ENCODE measurements around the gene PLTP.
"Not testable (repeated sequence)": the region's sequence is repeated elsewhere in the genome, so short reads cannot be mapped to it uniquely, and the experiment has no call there.

Gene PLTP

DNA sequence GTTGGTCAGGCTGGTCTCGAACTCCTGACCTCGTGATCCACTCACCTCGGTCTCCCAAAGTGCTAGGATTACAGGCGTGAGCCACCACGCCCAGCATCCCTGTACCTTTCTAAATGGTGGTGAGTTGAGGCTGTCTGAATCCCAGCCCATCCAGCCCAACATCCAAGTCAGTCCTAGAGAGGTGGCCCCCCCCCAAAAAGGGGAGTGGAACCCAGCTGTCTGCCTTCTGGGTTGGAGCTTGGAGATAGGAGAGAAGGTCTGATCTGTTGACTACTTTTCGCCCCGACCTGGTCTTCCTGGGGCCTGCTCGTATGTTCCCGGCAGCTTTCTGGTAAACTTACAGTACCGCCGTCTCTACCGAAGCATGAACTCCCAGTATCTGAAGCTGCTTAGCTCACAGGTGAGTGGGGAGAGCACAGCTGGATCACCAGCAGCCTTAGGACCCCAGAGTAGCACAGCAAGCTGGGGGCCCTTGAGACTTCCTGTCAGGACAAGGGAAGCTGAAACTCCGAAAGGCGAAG is 15.3 kb downstream of the PLTP start:
- DNase-seq, result no peak

DNA sequence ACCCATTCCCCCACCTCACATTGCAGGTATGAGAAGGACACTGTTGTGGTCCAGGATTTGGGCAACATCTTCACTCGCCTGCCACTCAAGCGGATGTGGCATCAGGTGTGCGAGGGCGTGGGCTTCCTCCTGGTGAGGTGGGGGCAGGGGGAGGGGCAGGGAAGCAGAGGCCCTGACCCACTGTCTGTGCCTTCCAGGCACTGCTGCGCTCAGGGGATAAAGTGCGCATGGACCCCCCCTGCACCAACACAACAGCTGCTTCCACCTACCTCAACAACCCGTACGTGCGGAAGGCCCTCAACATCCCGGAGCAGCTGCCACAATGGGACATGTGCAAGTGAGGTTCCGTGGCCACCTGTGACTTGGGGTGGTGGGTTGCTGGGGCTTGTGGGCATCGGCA is 17.2 kb downstream of the PLTP start:
- DNase-seq, result no peak

DNA sequence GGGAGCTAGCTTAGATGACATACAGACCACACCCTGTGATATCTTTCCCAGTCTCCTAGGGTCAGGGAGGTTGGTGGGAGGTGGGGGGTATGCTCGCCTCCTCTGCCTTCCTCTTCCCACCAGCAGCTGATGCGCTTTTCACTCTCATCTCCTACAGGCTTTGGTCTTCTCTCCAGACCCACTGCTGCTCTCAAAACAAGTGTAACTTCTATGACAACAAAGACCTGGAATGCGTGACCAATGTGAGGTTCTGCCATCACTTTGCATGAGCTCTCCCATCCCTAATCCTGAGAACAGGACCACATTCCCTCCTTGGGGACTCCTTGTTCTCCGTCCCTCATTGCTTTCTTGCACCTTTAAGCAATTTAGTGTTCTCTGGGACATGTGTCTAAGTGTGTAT is 18.1 kb downstream of the PLTP start:
- no peak for DNase-seq

DNA sequence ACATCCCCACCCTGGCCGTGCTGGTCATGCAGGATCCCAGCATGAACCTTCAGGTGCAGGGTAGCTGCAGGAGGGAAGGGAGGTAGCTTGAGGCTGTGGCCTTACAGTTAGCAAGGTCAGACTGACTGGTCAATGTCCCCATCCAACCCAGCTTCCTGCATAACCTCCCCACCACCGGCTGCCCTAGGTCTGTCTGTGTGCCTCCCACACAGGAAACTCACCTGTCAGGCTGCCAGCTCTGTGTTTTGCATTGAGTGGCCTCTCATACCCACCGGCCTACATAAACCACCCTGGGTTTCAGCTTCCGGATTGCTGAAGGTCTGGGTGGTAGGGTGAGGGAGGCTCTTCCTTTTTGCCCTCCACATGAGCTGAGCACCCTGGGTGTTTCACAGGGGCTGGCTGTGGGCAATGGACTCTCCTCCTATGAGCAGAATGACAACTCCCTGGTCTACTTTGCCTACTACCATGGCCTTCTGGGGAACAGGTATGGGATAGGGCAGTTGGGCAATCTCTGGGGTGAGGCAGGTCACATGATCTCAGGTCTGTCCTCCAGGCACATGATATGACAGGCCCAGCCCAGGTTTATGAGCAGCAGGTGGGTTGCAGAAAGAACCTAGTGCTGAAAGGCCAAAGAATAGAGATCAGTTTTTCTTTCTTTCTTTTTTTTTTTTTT is 19.0 kb downstream of the PLTP start:
- DNase-seq, result no peak

DNA sequence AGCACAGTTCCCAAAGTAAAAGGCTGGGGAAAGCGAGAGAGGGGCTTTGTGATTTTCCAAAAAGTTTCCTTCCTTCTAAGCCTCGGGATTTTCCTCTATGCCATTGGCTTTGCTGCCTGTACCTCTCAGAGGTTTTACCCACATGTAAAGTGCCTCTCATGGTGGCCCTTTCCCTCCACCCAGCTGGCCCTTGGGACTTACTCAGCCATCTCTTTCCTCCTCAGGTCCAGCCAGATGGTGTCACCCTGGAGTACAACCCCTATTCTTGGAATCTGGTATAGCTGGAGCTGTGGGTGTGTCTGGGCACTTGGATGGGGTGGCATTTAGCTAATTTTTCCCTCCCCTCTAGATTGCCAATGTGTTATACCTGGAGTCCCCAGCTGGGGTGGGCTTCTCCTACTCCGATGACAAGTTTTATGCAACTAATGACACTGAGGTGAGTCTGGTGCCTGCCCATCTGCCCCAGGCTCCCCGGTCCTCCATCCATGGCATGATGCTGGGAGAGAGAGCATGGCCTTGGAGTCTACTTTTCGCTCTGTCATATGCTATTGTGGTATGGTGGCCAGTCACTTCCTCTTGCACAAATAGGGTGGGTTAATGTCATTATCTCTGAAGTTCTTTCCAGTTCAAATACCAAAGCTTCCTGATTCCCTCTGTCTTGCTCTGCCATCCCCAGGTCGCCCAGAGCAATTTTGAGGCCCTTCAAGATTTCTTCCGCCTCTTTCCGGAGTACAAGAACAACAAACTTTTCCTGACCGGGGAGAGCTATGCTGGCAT is 19.7 kb downstream of the PLTP start:
- DNase-seq, result no peak

DNA sequence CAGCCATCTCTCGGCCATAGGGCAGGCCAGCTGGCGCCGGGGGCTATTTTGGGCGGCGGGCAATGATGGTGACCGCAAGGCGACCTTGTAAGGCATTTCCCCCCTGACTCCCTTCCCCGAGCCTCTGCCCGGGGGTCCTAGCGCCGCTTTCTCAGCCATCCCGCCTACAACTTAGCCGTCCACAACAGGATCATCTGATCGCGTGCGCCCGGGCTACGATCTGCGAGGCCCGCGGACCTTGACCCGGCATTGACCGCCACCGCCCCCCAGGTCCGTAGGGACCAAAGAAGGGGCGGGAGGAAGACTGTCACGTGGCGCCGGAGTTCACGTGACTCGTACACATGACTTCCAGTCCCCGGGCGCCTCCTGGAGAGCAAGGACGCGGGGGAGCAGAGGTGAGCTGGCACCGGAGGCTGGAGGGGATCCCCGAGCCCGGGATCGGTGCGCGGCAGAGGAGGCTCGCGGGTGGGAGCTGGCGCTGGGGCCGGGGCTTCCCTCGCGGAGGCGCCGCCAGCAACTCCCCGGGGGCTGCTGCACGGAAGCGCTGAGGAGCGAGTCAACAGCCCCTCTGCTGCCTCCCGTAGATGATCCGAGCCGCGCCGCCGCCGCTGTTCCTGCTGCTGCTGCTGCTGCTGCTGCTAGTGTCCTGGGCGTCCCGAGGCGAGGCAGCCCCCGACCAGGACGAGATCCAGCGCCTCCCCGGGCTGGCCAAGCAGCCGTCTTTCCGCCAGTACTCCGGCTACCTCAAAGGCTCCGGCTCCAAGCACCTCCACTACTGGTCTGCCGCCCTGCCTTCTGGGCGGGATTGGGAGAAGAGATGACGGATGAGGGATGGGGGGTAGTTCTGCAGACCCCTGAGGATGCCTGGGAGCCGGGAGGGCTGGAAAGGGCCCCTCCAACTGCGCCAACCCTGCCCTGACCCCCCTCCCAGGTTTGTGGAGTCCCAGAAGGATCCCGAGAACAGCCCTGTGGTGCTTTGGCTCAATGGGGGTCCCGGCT is 20.7 kb downstream of the PLTP start, which contains the start of the genes CTSA and NEURL2:
CTSA (plus strand) TSS at position 351 of the 999 bp plus-strand sequence; CDS start at position 585, 234 bp downstream.
NEURL2 (minus strand) TSS at position 224 of the 999 bp plus-strand sequence; CDS start at position 7, 217 bp downstream.
- peak; percentile 77 for DNase-seq

DNA sequence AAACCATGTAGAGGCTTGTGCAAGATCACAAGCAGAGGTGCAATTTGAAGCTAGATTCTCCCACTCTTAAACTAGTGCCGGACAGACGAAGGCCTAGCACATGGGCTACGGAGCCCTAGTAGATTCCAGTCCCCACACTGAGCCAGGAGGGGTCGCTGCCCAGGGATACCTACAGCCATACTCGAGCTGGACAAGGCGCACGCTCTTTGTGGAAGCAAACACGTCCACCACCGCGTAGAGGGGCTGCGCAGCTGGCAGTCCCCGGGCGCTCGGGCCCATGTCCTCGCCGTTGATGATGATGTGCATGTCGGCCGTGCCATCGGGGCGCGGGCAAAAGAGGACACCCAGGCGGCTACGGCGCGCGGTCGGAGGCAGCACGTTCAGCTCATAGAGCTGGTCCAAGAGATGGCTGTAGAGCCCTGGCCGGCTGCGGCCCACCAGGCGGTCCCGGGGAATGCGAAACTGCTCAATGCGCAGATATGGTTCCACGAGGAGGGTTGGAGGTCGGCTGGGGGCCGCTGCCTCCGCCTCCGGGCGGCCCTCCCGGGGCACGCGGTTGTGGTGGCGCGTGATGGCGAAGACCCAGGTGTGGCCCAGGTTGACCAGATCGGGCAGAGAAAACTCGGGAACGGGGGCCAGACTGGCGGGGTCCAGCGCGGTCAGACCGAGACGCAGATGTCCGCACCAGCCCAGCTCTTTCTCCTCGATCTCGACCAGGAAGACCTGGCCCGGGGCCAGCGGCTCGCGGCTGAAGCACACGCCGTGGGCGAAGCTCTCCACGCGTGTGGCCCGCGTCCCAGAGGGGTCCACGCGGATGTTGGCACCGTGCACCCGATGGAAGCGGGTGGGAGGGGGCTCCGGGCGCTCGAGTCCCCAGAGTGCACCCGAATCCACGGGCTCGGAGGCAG is 21.6 kb downstream of the PLTP start:
- DNase-seq, result peak; percentile 15

DNA sequence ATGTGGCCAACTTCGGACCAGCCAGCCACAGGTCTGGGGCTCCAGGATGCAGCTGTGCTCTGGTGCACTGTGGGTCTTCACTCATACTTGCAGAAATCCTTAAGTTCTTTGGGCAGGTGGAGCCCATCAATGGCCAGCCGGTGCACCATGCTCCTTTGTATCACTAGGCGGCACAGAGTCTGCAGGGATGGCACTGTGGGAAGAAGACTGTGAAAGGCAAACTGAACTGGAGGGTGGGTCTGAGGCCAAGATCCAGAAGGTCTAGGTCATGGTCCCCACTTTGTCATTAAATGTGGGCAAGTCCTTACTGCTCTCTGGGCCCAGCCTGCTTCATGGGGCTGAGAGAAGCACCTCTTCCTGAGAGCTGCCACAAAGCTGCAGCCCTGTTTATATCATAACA is 23.3 kb downstream of the PLTP start:
- no peak for DNase-seq

DNA sequence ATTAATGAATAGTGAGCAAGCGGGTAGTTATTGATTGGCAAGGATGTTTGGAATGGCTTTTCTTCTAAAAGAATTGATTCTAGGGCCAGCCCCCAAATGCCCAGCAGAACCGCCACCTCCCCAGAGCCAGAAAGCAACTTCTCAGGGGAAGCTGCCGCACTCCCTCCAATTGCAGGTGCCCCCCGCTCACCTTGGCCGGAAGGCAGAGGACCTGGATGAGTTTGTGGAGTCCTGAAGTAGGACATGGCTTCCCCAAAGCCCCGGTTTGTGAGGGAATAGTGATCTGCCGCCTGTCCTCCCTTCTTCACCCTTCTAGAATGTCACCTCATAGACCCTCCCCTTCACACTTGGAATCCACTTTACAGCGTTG is 24.6 kb downstream of the PLTP start, which contains the start of gene SPATA25:
SPATA25 (minus strand) TSS at position 277 of the 370 bp plus-strand sequence; CDS start at position 245, 32 bp downstream.
- no peak for DNase-seq

DNA sequence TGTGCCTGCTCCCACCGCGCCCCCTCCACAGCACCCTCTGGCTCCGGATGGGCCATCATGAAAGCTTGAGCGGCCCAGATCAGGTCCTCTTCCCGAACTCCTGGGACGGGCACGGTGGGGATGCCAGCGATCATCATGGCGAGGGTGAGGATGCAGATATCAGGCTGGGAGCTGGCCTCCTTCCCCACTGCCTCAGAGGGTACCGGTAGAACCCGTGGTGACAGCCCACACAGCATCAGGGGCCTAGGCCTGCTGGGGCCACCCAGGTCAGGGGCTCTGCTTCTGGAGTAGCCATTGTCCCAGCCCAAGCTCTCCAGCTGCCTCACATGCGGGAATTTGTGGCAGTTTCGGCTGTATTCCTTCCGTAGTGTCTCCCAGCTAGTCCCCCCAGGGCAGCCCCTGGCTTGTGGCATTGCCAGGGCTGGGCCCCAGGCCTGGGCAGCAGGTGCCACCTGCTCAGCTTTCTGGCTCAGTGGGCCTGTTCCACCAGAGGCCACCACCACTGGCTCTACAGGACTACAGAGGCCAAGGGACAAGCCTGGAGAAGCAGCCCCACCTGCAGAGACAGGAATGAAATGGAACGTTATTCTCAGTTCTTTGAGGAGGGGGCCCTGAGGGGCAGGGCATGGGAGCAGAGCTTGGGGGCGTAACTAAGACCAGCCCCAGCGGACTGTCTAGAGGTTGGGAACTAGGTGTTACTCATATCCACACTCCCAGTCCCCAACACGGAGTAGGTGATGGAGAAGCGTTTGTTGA is 25.2 kb downstream of the PLTP start:
- no peak for DNase-seq

DNA sequence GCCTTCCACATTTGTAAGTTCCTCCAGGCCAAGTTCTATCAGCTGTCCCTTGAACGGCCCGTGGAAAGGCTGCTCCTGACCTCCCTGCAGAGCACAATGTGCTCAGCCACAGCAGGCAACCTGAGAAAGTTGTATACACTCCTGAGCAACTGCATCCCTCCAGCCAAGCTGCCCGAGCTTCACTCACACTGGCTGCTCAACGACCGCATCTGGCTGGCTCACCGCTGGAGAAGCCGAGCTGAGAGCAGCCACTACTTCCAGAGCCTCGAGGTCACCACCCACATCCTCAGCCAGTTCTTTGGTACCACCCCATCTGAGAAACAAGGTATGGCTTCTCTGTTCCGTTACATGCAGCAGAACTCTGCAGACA is 28.9 kb downstream of the PLTP start:
- no peak for DNase-seq

DNA sequence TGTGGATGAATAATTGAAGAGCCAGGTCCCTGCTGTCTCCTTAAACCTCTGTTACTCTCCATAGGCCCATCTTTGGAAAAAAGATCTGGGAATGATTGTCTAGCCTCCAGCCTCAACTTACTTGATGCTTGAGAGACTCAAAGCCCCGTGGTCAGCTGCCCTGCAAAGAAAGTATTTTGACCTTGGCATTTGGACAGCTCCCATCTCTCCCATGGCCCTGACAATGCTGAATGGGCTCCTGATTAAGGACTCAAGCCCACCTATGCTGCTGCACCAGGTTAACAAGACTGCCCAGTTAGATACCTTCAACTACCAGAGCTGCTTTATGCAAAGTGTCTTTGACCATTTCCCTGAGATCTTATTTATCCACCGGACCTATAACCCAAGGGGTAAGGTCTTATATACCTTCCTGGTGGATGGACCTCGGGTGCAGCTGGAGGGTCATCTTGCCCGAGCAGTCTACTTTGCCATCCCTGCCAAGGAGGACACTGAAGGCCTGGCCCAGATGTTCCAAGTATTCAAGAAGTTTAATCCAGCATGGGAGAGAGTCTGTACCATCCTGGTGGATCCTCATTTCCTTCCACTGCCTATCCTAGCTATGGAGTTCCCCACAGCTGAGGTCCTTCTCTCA is 29.4 kb downstream of the PLTP start:
- DNase-seq, result no peak

DNA sequence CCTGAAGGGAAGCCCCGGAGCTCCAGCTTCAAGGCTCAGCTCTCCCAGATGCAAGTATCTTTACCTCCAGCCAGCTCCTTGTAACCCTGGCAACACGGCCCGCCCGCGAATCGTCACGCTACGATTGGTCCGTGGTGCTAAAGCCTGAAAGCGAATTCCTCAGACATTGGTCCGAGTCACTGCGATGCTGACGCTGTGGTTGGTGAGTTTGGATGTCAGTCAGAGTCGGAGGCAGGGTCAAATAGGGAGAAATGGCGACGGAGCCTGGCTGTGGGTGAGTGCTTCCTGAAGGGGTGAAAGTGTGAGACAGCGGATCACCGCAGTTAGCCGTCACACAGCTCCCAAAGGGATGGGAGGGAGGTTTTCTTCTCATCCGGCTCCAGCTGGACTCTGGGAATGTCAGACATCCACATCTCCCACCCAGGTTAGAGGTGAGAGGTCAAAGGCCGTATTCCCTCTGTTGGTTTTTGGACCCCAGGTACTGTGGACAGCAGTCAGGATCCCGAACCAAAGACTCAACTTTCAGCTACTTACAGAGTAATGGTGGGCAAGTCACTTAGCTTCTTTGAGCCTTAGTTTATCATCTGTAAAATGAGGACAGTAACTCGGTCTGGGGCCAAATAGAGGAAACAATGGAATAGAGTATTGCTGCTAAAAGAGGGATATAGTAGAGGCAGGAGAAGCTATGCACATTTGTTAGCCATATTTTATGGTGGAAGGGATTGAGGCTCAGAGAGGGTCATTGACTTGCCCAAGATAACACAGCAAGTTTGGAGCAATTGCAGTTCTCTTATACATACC is 30.8 kb downstream of the PLTP start, which contains the start of gene ZSWIM1:
ZSWIM1 (plus strand) TSS at position 240 of the 801 bp plus-strand sequence. CDS start 1,366 bp downstream, outside the sequence.
- peak; percentile 98 for DNase-seq

DNA sequence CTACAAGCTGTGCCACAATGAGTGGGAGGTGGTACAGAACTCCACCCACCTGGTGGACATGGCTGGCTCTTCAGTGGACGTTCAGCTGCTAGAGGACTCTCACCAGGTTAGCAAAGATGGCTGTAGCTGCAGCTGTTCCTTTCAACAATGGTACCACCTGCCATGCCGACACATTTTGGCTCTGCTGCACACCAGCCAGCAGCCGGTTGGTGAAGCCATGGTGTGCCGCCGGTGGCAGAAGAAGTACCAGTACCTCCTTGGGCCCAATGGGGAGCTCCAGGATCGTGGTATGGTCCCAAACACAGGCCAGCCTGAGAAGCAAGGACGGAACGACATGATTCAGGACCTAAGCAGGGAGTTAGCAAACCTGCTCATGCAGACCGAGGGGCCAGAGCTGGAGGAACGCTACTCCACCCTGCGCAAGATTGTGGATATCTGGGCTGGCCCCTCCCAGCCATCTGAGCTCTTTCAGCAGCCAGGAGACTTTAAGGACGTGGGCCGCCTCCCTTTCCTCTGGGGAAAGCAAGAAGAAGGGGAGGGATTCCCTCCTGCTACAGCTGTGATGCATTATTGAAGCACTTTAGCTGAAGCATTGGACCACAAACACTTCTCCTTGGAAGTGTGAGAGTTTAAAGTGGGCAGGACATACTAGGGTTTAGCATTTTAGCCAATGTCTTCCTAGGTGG is 33.7 kb downstream of the PLTP start:
- DNase-seq, result no peak

DNA sequence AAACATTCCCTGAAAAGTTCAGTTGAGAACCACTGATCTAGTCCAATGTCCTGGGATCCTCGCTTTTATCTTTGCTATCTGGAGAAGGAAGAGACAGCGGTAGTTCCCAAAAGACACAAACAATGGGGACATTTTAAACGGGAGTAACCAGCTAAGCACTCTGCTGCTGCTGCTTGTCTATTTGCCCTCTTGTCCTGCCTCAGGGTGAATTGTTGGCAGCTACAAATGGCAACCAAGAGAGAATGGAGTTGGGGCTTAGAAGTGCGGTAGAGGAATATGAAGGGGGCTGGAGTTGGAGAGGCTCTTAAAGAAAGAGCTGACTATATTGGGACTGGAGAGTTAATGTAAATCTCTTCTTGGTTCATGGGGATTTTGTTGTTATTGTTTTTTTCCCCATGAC is 37.4 kb downstream of the PLTP start:
- no peak for DNase-seq

DNA sequence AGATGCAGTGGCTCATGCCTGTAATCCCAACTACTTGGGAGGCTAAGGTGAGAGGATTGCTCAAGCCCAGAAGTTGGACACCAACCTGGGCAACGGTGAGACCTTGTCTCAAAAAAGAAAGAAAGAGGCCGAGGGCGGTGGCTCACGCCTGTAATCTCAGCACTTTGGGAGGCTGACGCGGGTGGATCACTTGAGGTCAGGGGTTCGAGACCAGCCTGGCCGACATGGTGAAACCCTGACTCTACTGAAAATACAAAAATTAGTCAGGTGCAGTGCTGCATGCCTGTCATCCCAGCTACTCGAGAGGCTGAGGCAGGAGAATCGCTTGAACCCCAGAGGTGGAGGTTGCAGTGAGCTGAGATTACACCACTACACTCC is 37.9 kb downstream of the PLTP start:
- not testable (repeated sequence) for DNase-seq

DNA sequence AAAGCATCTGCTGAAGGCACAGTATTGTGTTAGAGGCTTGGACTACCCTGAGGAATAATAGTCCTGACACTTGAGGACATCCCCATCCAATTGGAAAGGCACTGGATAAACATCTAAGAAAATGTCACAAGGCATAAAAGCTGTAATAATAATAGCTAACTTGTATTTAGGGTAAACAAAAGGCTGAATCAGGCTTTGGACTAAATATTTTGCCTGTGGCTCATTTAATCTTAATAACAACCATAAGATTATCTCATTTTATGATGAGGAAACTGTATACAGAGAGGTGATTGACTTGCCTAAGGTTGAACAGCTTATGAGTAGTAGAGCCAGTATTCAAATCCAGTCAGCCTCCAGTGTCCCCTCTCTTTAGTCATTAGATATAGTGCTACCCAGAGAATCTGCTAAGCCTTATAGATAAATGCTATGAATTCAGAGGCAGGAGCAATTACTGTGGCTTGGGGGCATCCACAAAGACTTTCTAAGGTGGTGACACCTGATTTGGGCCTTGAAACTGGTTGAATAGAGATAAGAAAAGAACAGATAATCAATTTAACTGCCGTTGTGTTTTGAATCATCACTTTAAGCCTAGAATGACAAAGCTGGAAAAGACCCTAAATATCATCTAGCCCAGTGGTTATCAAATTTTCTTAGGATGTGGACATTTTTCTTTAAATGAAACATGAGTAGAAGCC is 38.4 kb downstream of the PLTP start:
- DNase-seq, result no peak

DNA sequence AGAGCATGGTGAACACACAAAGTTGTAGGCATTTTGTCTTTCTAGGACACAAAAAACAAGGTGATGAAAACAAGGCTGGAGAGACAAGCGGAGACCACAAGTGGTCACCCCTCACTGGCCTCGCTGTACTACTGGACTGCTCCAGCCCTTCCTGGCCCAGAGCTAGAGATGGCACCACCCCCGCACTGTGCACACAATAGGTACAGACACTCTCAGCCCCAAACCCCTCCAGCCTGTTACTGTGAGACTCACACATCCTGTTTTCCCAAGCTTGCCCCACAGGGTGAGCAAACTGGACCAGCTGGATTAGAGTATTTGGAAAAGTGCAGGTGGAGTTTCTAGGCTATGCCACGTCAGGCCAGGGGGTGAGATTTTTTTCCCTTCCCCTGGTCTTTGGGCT is 39.3 kb downstream of the PLTP start:
- DNase-seq, result no peak

Measured in NCI-H2029 (cell line).